Measurements from ENCODE around the gene HIBADH.
A peak's percentile ranks its signal among the peaks of the same experiment; 100 is the strongest.
"Not testable (repeated sequence)": the region's sequence is repeated elsewhere in the genome, so short reads cannot be mapped to it uniquely, and the experiment has no call there.

The HIBADH gene

GRCh38 chr7:27581906-27582305 lies 80.8 kb downstream of the HIBADH start:
- no peak for TF ChIP-seq CTCF (IDR thresholded peaks at IDR 0.05; ENCODE audit: poor library complexity, severe bottlenecking)
- no peak for ATAC-seq (ENCODE audit: low read depth)

GRCh38 chr7:27581119-27581518 lies 81.6 kb downstream of the HIBADH start:
- no peak for ATAC-seq (ENCODE audit: low read depth)
- TF ChIP-seq CTCF (IDR thresholded peaks at IDR 0.05; ENCODE audit: poor library complexity, severe bottlenecking): no peak
- H3K27me3 ChIP-seq (ENCODE audit: insufficient read depth, poor library complexity, severe bottlenecking): no peaks in the 10 kb centered on the region
- no peaks in the 10 kb centered on the region for H3K9me3 ChIP-seq (ENCODE audit: severe bottlenecking)
- H3K27ac ChIP-seq (ENCODE audit: poor library complexity, severe bottlenecking): no peak overlapping the region
- no peak overlapping the region for H3K4me3 ChIP-seq (ENCODE audit: severe bottlenecking)
- H3K4me1 ChIP-seq (ENCODE audit: insufficient read depth, poor library complexity, severe bottlenecking): no peaks in the 10 kb centered on the region
- no peak for DNase-seq (ENCODE audit: low spot score)
- peaks cover 9% of the 10 kb centered on the region; the same call in 1 of the 2 replicates for H3K36me3 ChIP-seq (ENCODE audit: low read depth)

More at GRCh38 chr7:27581906-27582305, 80.8 kb downstream of the HIBADH start:
- DNase-seq (ENCODE audit: low spot score): no peak
- Histone ChIP-seq H3K27me3 (ENCODE audit: insufficient read depth, poor library complexity, severe bottlenecking) (no peaks in the 10 kb centered on the region), H3K9me3 (ENCODE audit: severe bottlenecking) (no peaks in the 10 kb centered on the region), H3K36me3 (ENCODE audit: low read depth) (peaks cover 9% of the 10 kb centered on the region; the same call in 1 of the 2 replicates), H3K27ac (ENCODE audit: poor library complexity, severe bottlenecking) (no peak overlapping the region), H3K4me1 (ENCODE audit: insufficient read depth, poor library complexity, severe bottlenecking) (no peaks in the 10 kb centered on the region), H3K4me3 (ENCODE audit: severe bottlenecking) (no peak overlapping the region)

- Histone ChIP-seq H3K4me3 (ENCODE audit: severe bottlenecking) (no peak overlapping the region), H3K27ac (ENCODE audit: poor library complexity, severe bottlenecking) (no peak overlapping the region), H3K27me3 (ENCODE audit: insufficient read depth, poor library complexity, severe bottlenecking) (no peaks in the 10 kb centered on the region), H3K36me3 (ENCODE audit: low read depth) (no peaks in the 10 kb centered on the region), H3K9me3 (ENCODE audit: severe bottlenecking) (no peaks in the 10 kb centered on the region), H3K4me1 (ENCODE audit: insufficient read depth, poor library complexity, severe bottlenecking) (no peaks in the 10 kb centered on the region)
- DNase-seq (ENCODE audit: low spot score) (no peak), ATAC-seq (ENCODE audit: low read depth) (no peak)
- TF ChIP-seq CTCF (IDR thresholded peaks at IDR 0.05; ENCODE audit: poor library complexity, severe bottlenecking): no peak
Observed at GRCh38 chr7:27579565-27579964, 83.1 kb downstream of the HIBADH start.

- H3K27ac ChIP-seq (ENCODE audit: poor library complexity, severe bottlenecking); ATAC-seq (ENCODE audit: low read depth); H3K4me3 ChIP-seq (ENCODE audit: severe bottlenecking); H3K4me1 ChIP-seq (ENCODE audit: insufficient read depth, poor library complexity, severe bottlenecking); H3K9me3 ChIP-seq (ENCODE audit: severe bottlenecking); DNase-seq (ENCODE audit: low spot score); H3K27me3 ChIP-seq (ENCODE audit: insufficient read depth, poor library complexity, severe bottlenecking); H3K36me3 ChIP-seq (ENCODE audit: low read depth): not testable (repeated sequence)
Observed at GRCh38 chr7:27578169-27578568, 84.5 kb downstream of the HIBADH start.

- Histone ChIP-seq H3K27ac (ENCODE audit: poor library complexity, severe bottlenecking) (no peak overlapping the region), H3K9me3 (ENCODE audit: severe bottlenecking) (peaks cover 3% of the 10 kb centered on the region), H3K27me3 (ENCODE audit: insufficient read depth, poor library complexity, severe bottlenecking) (no peaks in the 10 kb centered on the region), H3K36me3 (ENCODE audit: low read depth) (no peaks in the 10 kb centered on the region), H3K4me3 (ENCODE audit: severe bottlenecking) (no peak overlapping the region), H3K4me1 (ENCODE audit: insufficient read depth, poor library complexity, severe bottlenecking) (no peaks in the 10 kb centered on the region)
- DNase-seq (ENCODE audit: low spot score) (no peak), ATAC-seq (ENCODE audit: low read depth) (peak; percentile 65; the same call in 2 of the 3 replicates)
- TF ChIP-seq CTCF (IDR thresholded peaks at IDR 0.05; ENCODE audit: poor library complexity, severe bottlenecking): peak; percentile 83
Observed at GRCh38 chr7:27576360-27576944, 86.2 kb downstream of the HIBADH start.

All from RWPE2 (cell line).